MG63 (cell line): ENCODE measurements around the gene NTRK3. TPM values are rescaled to one million over a fixed set of nuclear protein-coding genes. Genes with fewer than 3 reads are reported as not detected.
"Not testable (repeated sequence)": the region's sequence is repeated elsewhere in the genome, so short reads cannot be mapped to it uniquely, and the experiment has no call there.

Source experiments
- DNase-seq: peaks from one replicate; pipeline ENCODE4 v3.0.0-alpha.2; 2020
- H3K27me3 ChIP-seq: fragments of 250-450 bp; sonication (Bioruptor Pico); 2 replicates; pipeline ENCODE4 v1.5.1; 2020; ENCODE audit warnings: mild to moderate bottlenecking, moderate library complexity
- H3K36me3 ChIP-seq: fragments of 250-450 bp; sonication (Bioruptor Pico); 2 replicates; pipeline ENCODE4 v1.5.1; 2020; ENCODE audit warnings: mild to moderate bottlenecking, moderate library complexity
- H3K4me3 ChIP-seq: fragments of 250-450 bp; sonication (Bioruptor Pico); 2 replicates; pipeline ENCODE4 v1.5.1; 2020; ENCODE audit warnings: mild to moderate bottlenecking, moderate library complexity
- H3K9me3 ChIP-seq: fragments of 250-450 bp; sonication (Bioruptor Pico); 2 replicates; pipeline ENCODE4 v1.5.1; 2020; ENCODE audit warnings: mild to moderate bottlenecking, moderate library complexity
- total RNA-seq: library from RNA; depleted of rRNA; stranded (reverse); fragments of >200 nt; shearing (Covaris generic); gene quantifications from 2 replicates; pipeline ENCODE4 v1.2.3, GENCODE V29; 2014; ENCODE audit warnings: low replicate concordance

Gene NTRK3
- total RNA-seq, 1 experiment from 2014 or later = 4.0 TPM

- no peaks in the 10 kb centered on the region for H3K36me3 ChIP-seq
- no peaks in the 10 kb centered on the region for H3K9me3 ChIP-seq
- DNase-seq = peak; percentile 70
- no peak overlapping the region for H3K4me3 ChIP-seq
- no peaks in the 10 kb centered on the region for H3K27me3 ChIP-seq
These were observed 195.1 kb downstream of the NTRK3 start for GRCh38 chr15:88061452-88061851.

GRCh38 chr15:88060383-88060782, 196.2 kb downstream of the NTRK3 start:
- H3K36me3 ChIP-seq = no peaks in the 10 kb centered on the region
- no peaks in the 10 kb centered on the region for H3K9me3 ChIP-seq
- H3K27me3 ChIP-seq = no peaks in the 10 kb centered on the region
- DNase-seq = no peak
- no peak overlapping the region for H3K4me3 ChIP-seq

- peak; percentile 23 for DNase-seq
- no peak overlapping the region for H3K4me3 ChIP-seq
- H3K36me3 ChIP-seq = no peaks in the 10 kb centered on the region
- H3K9me3 ChIP-seq = no peaks in the 10 kb centered on the region
- no peaks in the 10 kb centered on the region for H3K27me3 ChIP-seq
These were observed 198.7 kb downstream of the NTRK3 start for GRCh38 chr15:88057836-88058235.

DNA sequence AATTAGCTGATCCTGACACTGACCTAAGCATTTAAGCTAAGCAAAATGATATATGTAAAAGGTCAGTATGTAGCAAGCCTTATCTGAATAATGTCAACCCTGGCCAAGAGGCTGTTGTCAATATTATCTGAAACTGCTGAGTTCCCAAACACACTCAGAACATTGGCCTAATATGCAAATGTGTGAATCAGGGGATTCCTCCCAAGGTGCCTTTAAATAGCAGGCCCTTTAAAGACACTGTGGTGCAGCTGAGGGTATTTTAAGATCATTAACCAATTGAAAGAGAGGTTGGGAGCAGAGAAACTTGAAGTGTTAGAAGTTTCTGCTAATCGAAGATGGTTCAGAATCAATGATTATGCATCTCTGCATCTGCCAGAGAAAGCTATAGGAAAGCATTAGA, 207.0 kb downstream of the NTRK3 start:
- Histone ChIP-seq H3K36me3 (no peaks in the 10 kb centered on the region), H3K4me3 (no peak overlapping the region), H3K27me3 (no peaks in the 10 kb centered on the region), H3K9me3 (no peaks in the 10 kb centered on the region)
- no peak for DNase-seq

DNA sequence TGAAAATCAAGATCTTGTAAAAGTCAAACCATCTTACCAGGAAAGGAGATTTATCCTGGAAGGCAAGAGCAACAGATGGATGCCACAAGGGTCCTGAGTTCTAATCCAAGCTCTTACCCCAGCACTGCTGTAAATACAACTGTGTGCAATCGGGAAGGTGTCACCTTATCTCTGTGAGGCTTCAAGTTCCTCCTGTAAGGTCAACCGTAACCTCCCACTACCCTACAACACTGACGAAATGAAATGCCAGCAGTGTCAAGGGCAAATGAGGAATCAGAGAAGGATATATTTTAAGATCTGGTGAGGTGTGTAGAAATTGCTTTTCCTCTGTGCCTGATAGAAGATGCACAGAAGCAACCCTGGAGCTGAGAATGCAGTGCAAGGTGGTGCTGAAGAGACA, 207.8 kb downstream of the NTRK3 start:
- Histone ChIP-seq H3K9me3 (no peaks in the 10 kb centered on the region), H3K4me3 (no peak overlapping the region), H3K27me3 (no peaks in the 10 kb centered on the region), H3K36me3 (no peaks in the 10 kb centered on the region)
- DNase-seq = no peak

DNA sequence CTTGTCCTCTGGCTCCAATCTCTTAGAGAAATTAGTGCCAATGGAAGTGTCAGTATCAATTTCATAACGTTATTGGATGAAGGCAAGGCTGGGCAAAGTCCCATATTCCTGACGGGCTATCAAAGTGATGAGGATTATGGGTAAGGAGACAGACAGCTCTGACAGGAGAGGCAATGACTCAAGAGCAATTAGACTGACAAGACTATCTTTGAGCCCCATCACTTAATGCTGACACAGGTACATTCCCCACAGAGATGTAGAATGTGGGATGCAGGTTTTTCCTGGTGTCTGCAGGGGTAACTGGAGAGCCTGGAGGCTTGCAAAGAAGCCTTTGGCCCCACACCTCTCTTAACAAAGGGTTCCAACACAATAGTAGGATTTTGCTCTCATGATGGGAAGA, 208.3 kb downstream of the NTRK3 start:
- no peak for DNase-seq
- Histone ChIP-seq H3K4me3 (no peak overlapping the region), H3K36me3 (no peaks in the 10 kb centered on the region)

DNA sequence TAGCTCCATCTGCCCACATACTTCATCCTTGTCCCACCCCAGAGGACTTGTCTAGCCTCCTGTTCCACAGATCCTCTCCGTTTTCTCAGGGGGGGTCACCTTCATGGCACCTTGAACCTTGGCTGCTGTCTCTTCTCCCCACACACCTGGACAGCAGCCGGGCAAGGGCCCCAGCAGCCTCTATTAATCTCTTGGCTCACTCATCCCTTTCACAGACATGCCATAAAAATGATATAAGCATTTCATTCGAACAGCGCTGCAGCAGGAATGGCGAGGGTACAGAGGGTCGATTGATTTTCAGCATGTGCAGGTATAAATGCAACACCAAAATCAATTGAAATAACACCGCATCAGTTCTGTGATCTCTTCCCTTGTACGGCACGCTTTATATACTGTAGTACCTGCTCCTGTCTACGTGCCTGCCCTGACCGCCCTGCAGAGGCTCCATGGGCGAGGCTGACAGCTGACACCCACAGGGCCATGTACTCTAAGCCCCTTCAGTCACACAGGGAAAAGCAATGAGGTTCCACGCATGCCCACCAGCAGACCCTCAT, 209.9 kb downstream of the NTRK3 start:
- Histone ChIP-seq H3K36me3 (no peaks in the 10 kb centered on the region), H3K4me3 (no peak overlapping the region), H3K27me3 (no peaks in the 10 kb centered on the region), H3K9me3 (no peaks in the 10 kb centered on the region)
- DNase-seq = no peak

More for the DNA sequence above, 208.3 kb downstream of the NTRK3 start:
- Histone ChIP-seq H3K9me3 (no peaks in the 10 kb centered on the region), H3K27me3 (no peaks in the 10 kb centered on the region)

DNA sequence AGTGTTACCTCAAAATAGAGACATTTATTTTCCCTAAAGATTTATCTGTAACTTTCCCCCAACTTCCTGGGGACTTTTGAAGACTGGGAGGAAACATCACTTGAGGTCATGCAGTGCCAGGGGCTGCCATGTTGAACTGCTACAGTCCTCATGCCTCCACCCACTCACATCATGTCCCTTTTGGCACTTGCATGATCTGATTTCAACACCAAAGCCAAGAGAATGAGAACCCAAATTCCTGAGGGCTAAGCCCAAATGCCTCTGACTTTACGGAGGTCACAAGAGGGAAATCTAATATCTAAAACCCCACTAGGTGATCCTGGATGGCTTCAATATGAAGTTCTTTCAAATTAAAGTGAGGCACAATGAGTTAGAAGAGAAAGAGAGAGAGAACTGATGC, 213.1 kb downstream of the NTRK3 start:
- H3K4me3 ChIP-seq = no peak overlapping the region
- H3K27me3 ChIP-seq = no peaks in the 10 kb centered on the region
- no peaks in the 10 kb centered on the region for H3K9me3 ChIP-seq
- DNase-seq = no peak
- H3K36me3 ChIP-seq = no peaks in the 10 kb centered on the region

DNA sequence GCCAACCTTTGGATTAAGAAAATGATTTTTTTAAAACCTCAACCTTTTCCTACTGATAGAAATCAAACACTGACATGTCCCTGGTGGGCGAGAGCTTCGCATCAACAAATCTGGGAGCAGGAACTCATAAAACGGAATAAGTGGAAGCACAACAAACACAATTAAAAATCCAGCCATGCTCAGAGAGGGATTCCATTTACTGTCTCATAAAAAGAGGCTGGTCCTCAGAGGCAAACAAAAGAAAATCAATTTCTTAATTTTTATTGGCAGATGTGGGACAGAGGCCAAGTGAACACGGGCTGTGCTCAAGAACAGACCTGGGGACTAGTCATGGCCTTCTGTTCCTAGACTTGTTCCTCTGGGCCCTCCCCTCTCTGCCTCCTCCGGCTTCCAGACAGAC, 214.5 kb downstream of the NTRK3 start:
- no peak for DNase-seq
- H3K27me3 ChIP-seq = no peaks in the 10 kb centered on the region
- H3K9me3 ChIP-seq = no peaks in the 10 kb centered on the region
- H3K4me3 ChIP-seq = no peak overlapping the region
- H3K36me3 ChIP-seq = no peaks in the 10 kb centered on the region

DNA sequence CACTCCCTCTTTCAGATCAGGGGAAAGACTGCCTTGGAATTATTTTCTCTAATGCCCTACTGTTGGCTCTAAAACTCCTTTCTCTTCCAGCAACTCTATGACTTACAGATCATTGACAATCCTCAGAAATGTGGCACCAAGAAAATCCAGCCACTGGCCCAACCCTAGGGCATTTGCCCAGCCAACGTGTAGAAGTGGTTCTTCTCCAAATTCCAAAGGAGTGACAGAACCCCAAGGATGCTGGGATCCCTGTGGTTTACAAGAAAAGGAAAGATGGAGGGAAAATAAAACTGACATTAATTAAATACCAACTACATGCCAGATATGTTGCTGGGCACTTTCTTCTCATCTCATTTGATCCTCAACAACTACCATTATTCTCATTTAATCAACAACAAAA, 216.0 kb downstream of the NTRK3 start:
- no peak overlapping the region for H3K4me3 ChIP-seq
- no peaks in the 10 kb centered on the region for H3K36me3 ChIP-seq
- no peak for DNase-seq
- no peaks in the 10 kb centered on the region for H3K27me3 ChIP-seq
- no peaks in the 10 kb centered on the region for H3K9me3 ChIP-seq

DNA sequence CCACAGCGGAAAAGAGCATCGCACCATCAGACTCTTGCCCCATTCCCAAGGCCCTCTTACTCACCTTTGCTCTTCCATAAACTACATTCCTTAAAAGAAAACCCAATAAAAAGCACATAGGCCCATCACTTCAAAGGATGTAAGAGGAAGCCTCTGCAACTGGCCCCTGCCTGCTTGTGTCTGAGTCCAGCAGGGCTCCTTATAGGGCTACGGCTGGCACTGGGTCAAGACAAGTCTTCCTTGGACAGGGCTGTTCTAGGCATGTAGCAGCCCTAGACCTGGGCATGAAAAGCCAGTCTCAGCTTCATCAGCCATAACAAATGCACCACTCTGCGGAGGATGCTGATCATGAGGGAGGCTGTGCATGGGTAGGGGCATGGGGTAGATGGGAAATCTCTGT, 218.3 kb downstream of the NTRK3 start:
- Histone ChIP-seq H3K36me3 (no peaks in the 10 kb centered on the region), H3K9me3 (no peaks in the 10 kb centered on the region)
- DNase-seq = no peak

GRCh38 chr15:88036154-88036839, 220.2 kb downstream of the NTRK3 start:
- Histone ChIP-seq H3K4me3 (no peak overlapping the region), H3K27me3 (no peaks in the 10 kb centered on the region), H3K36me3 (no peaks in the 10 kb centered on the region), H3K9me3 (no peaks in the 10 kb centered on the region)
- no peak for DNase-seq

More for the DNA sequence above, 218.3 kb downstream of the NTRK3 start:
- Histone ChIP-seq H3K27me3 (no peaks in the 10 kb centered on the region), H3K4me3 (no peak overlapping the region)

DNA sequence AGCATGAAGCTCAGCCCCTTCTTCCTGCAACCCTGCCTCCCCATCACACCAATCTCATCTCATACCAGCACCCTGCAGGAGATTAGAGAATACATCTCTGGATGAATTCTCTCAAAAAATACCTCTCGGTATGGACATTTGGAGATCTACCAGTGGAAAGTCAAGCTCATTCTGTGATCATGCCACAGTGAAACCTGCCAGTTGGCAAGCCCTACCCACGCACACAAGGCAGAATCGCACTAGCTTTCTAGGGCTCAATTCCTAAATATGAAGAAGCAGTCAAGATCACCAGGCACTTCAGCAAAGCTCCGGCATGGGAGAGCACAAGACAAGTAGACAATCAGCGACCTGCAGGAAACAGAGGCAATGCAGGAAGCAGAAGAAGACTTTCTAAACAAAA, 221.2 kb downstream of the NTRK3 start:
- H3K9me3 ChIP-seq = no peaks in the 10 kb centered on the region
- H3K27me3 ChIP-seq = no peaks in the 10 kb centered on the region
- no peaks in the 10 kb centered on the region for H3K36me3 ChIP-seq
- no peak overlapping the region for H3K4me3 ChIP-seq
- DNase-seq = no peak

DNA sequence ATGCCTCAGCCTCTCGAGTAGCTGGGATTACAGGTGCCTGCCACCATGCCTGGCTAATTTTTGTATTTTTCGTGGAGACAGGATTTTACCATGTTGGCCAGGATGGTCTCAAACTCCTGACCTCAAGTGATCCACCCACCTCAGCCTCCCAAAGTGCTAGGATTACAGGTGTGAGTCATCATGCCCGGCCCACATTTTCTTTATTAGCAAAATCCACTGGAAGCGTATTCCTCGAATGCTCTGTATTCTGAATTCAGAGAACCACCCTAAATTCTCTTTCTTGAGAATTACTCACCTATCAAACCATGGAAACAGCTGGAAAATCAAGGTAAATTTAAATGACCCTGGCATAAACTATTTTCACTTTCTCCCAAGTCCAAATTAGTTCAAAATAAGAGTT, 223.1 kb downstream of the NTRK3 start:
- H3K9me3 ChIP-seq, H3K4me3 ChIP-seq, DNase-seq, H3K36me3 ChIP-seq, H3K27me3 ChIP-seq: not testable (repeated sequence)

DNA sequence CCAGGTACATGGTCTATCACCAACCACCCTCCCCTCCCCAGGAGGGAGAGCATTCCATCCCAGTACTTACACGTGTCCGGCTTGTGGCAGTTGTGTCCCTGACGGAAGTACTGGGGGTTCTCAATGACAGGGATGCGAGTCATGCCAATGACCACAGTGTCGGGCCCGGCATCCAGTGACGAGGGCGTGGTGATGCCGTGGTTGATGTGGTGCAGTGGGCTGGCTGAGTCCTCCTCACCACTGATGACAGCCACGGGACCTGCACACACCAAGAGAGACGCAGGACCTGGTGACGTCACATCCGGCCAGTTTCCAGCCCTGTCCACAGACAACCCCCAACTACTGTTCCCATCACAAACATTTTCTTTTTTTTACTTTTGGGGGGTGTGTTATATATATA, 223.8 kb downstream of the NTRK3 start:
- Histone ChIP-seq H3K27me3 (no peaks in the 10 kb centered on the region), H3K9me3 (no peaks in the 10 kb centered on the region), H3K36me3 (no peaks in the 10 kb centered on the region), H3K4me3 (no peak overlapping the region)
- peak; percentile 40 for DNase-seq

- no peak overlapping the region for H3K4me3 ChIP-seq
- H3K36me3 ChIP-seq = no peaks in the 10 kb centered on the region
- no peaks in the 10 kb centered on the region for H3K9me3 ChIP-seq
- H3K27me3 ChIP-seq = no peaks in the 10 kb centered on the region
- peak; percentile 72 for DNase-seq
These were observed 225.1 kb downstream of the NTRK3 start for GRCh38 chr15:88031461-88031860.

GRCh38 chr15:88029696-88030095, 226.8 kb downstream of the NTRK3 start:
- Histone ChIP-seq H3K4me3 (no peak overlapping the region), H3K9me3 (no peaks in the 10 kb centered on the region), H3K27me3 (no peaks in the 10 kb centered on the region), H3K36me3 (no peaks in the 10 kb centered on the region)
- DNase-seq = peak; percentile 60

DNA sequence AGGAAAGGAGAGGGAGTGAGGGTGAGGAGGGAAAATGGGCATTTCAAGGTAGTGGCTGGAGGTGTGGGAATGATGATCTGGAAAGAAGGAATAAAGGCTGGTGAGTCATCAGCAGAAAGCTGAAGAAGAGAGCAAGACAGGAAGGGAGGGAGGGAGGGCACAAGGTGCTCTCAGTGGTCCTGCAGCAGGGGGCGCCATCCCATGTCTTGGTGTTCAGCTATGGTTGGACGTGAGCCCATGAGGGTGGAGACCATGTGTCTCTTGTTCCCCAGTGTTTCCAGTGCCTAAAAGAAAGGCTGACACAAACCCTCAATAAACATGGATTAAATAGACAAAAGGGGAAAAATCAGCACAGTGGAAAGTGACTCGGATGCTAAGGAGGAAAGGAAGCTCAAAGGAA, 228.5 kb downstream of the NTRK3 start:
- H3K4me3 ChIP-seq = no peak overlapping the region

More for the DNA sequence above, 228.5 kb downstream of the NTRK3 start:
- Histone ChIP-seq H3K36me3 (no peaks in the 10 kb centered on the region), H3K9me3 (no peaks in the 10 kb centered on the region), H3K27me3 (no peaks in the 10 kb centered on the region)
- DNase-seq = peak; percentile 21
